Measurements from ENCODE around the gene ZNF317. TPM values are rescaled to one million over a fixed set of nuclear protein-coding genes. Genes with fewer than 3 reads are reported as not detected.

The ZNF317 gene
- total RNA-seq, 1 donor from 2014 or later, result 23.0 TPM

GRCh38 chr19:9144920-9145319, 4.7 kb downstream of the ZNF317 start:
- peaks cover 18% of the 10 kb centered on the region for H3K9me3 Mint-ChIP-seq (ENCODE audit: low read depth)

GRCh38 chr19:9146882-9147281, 6.7 kb downstream of the ZNF317 start:
- Mint-ChIP-seq H3K27ac (ENCODE audit: unreplicated experiment) (no peak overlapping the region), H3K4me3 (ENCODE audit: unreplicated experiment) (no peak overlapping the region), H3K4me1 (ENCODE audit: low read depth) (peaks cover 18% of the 10 kb centered on the region), H3K27me3 (ENCODE audit: low read depth) (no peaks in the 10 kb centered on the region), H3K9me3 (ENCODE audit: low read depth) (peaks cover 27% of the 10 kb centered on the region), H3K36me3 (ENCODE audit: low read depth) (peaks cover 28% of the 10 kb centered on the region)
- no peak for TF ChIP-seq CTCF (IDR thresholded peaks at IDR 0.05)
- no peak for DNase-seq (ENCODE audit: low spot score)

More at GRCh38 chr19:9144920-9145319, 4.7 kb downstream of the ZNF317 start:
- TF ChIP-seq CTCF (IDR thresholded peaks at IDR 0.05), result no peak
- Mint-ChIP-seq H3K27ac (ENCODE audit: unreplicated experiment) (no peak overlapping the region), H3K4me1 (ENCODE audit: low read depth) (peaks cover 32% of the 10 kb centered on the region), H3K4me3 (ENCODE audit: unreplicated experiment) (no peak overlapping the region), H3K36me3 (ENCODE audit: low read depth) (peaks cover 24% of the 10 kb centered on the region), H3K27me3 (ENCODE audit: low read depth) (no peaks in the 10 kb centered on the region)
- no peak for DNase-seq (ENCODE audit: low spot score)

- Mint-ChIP-seq H3K4me1 (ENCODE audit: low read depth) (peaks cover 7% of the 10 kb centered on the region), H3K4me3 (ENCODE audit: unreplicated experiment) (no peak overlapping the region), H3K27me3 (ENCODE audit: low read depth) (no peaks in the 10 kb centered on the region), H3K36me3 (ENCODE audit: low read depth) (peaks cover 36% of the 10 kb centered on the region), H3K9me3 (ENCODE audit: low read depth) (peaks cover 35% of the 10 kb centered on the region), H3K27ac (ENCODE audit: unreplicated experiment) (no peak overlapping the region)
- DNase-seq (ENCODE audit: low spot score), result no peak
- no peak for TF ChIP-seq CTCF (IDR thresholded peaks at IDR 0.05)
These were observed 8.5 kb downstream of the ZNF317 start for GRCh38 chr19:9148697-9149096.

GRCh38 chr19:9149997-9150396, 9.8 kb downstream of the ZNF317 start:
- Mint-ChIP-seq H3K36me3 (ENCODE audit: low read depth) (peaks cover 31% of the 10 kb centered on the region), H3K27ac (ENCODE audit: unreplicated experiment) (no peak overlapping the region), H3K4me3 (ENCODE audit: unreplicated experiment) (no peak overlapping the region), H3K4me1 (ENCODE audit: low read depth) (peaks cover 5% of the 10 kb centered on the region), H3K27me3 (ENCODE audit: low read depth) (no peaks in the 10 kb centered on the region), H3K9me3 (ENCODE audit: low read depth) (peaks cover 38% of the 10 kb centered on the region)
- no peak for TF ChIP-seq CTCF (IDR thresholded peaks at IDR 0.05)
- DNase-seq (ENCODE audit: low spot score), result no peak

GRCh38 chr19:9150650-9151049, 10.5 kb downstream of the ZNF317 start:
- DNase-seq (ENCODE audit: low spot score), result no peak
- TF ChIP-seq CTCF (IDR thresholded peaks at IDR 0.05), result no peak
- Mint-ChIP-seq H3K4me3 (ENCODE audit: unreplicated experiment) (no peak overlapping the region), H3K36me3 (ENCODE audit: low read depth) (peaks cover 33% of the 10 kb centered on the region), H3K4me1 (ENCODE audit: low read depth) (peaks cover 5% of the 10 kb centered on the region), H3K9me3 (ENCODE audit: low read depth) (peaks cover 38% of the 10 kb centered on the region), H3K27me3 (ENCODE audit: low read depth) (no peaks in the 10 kb centered on the region), H3K27ac (ENCODE audit: unreplicated experiment) (no peak overlapping the region)
